K562 (cell line): Measurements from ENCODE around the gene EFS. TPM values are rescaled to one million over a fixed set of nuclear protein-coding genes. Genes with fewer than 3 reads are reported as not detected.
A peak's percentile ranks its signal among the peaks of the same experiment; 100 is the strongest.

Experiments used
- ATAC-seq: fragments of 200-7000 bp; cut with Tn5 transposase; 3 replicates; pipeline ENCODE4 v1.9.1; 2020; ENCODE audit warnings: moderate library complexity
- BruUV-seq: library from RNA; stranded (reverse); fragments of 400-500 nt; replicated peaks from 2 replicates; lab custom pipeline; 2021; lab: Mats Ljungman, UMichigan
- CTCF ChIA-PET: fragments of 300-600 bp; formaldehyde crosslinking; extraction: SDS; loops from one replicate; lab custom pipeline; 2021; ENCODE audit warnings: low intra/inter-chr PET ratio; lab: Yijun Ruan, JAX
- POLR2A ChIA-PET: fragments of 300-600, 350-650 bp; sonication (Branson Sonifier 250); formaldehyde crosslinking; extraction: SDS; loops from one replicate; lab custom pipeline; 2021; ENCODE audit warnings: antibody characterized with exemption, inconsistent platforms; lab: Yijun Ruan, JAX
- DNase-seq, 4 experiments: peaks; one replicate each; pipeline versions ENCODE4 v3.0.0 to v3.0.0-alpha.2; 2011 to 2018; ENCODE audit warnings: low spot score in 3 of 4, mixed read lengths in 3 of 4; ENCODE audit errors: extremely low read depth in 1 of 4
- FAIRE-seq: peaks from 2 replicates; lab custom pipeline; 2011; peaks lifted over from hg19 to GRCh38; lab: Jason Lieb, UNC
- H2AFZ ChIP-seq: 2 replicates; pipeline ENCODE4 v1.6.0; 2011; ENCODE audit warnings: low read depth, low read length, control low read depth, inconsistent platforms
- H3K27ac ChIP-seq: fragments of 200-600 bp; 3 replicates; pipeline ENCODE4 v1.8.0; 2011; ENCODE audit warnings: low read depth, mild to moderate bottlenecking, control low read depth, inconsistent platforms, low read length, moderate library complexity, mixed read lengths; ENCODE audit errors: extremely low read depth
- H3K27me3 ChIP-seq, 2 experiments: fragments of 300-600 bp in 1 of 2; 2 replicates in 1 of 2; 3 replicates in 1 of 2; pipeline versions ENCODE4 v1.6.0 to v1.8.0; 2011; ENCODE audit warnings: inconsistent platforms in 2 of 2, low read length in 2 of 2, mild to moderate bottlenecking in 1 of 2, mixed read lengths in 1 of 2, moderate library complexity in 1 of 2; ENCODE audit not compliant: control insufficient read depth in 2 of 2, insufficient read depth in 2 of 2
- H3K36me3 ChIP-seq: fragments of 300-600 bp; 3 replicates; pipeline ENCODE4 v1.8.0; 2011; ENCODE audit warnings: mild to moderate bottlenecking, low read length, inconsistent platforms; ENCODE audit not compliant: control insufficient read depth, insufficient read depth
- H3K4me1 ChIP-seq, 2 experiments: fragments of 200-600 bp in 1 of 2; replicated peaks in 1 of 2; 2 replicates in 1 of 2; 3 replicates in 1 of 2; pipeline versions ENCODE4 v1.5.1 to v1.8.0; 2011; ENCODE audit warnings: inconsistent platforms in 2 of 2, low read length in 2 of 2, mild to moderate bottlenecking in 1 of 2, mixed read lengths in 1 of 2, moderate library complexity in 1 of 2; ENCODE audit not compliant: control insufficient read depth in 2 of 2, insufficient read depth in 2 of 2
- H3K4me2 ChIP-seq: 2 replicates; pipeline ENCODE4 v1.6.1; 2011; ENCODE audit warnings: low read length, control low read depth, inconsistent platforms, mixed read lengths; ENCODE audit not compliant: insufficient read depth
- H3K4me3 ChIP-seq: fragments of 200-600 bp; sonication (generic), shearing (Covaris generic); 2 replicates; pipeline ENCODE4 v1.5.1; 2016; ENCODE audit warnings: control low read depth, inconsistent platforms
- H3K79me2 ChIP-seq: fragments of 200-600 bp; 3 replicates; pipeline ENCODE4 v1.8.0; 2011; ENCODE audit warnings: low read length, inconsistent platforms; ENCODE audit not compliant: control insufficient read depth, insufficient read depth
- H3K9ac ChIP-seq, 2 experiments: 2 replicates each; pipeline versions ENCODE4 v1.6.0 to v1.6.1; 2011; ENCODE audit warnings: low read depth in 2 of 2, low read length in 2 of 2, control low read depth in 1 of 2, inconsistent platforms in 1 of 2, mild to moderate bottlenecking in 1 of 2, mixed read lengths in 1 of 2; ENCODE audit not compliant: insufficient read depth in 1 of 2
- H3K9me1 ChIP-seq: one replicate; pipeline ENCODE4 v1.6.0; 2011; ENCODE audit warnings: inconsistent platforms, mild to moderate bottlenecking, low read length, moderate library complexity; ENCODE audit not compliant: control insufficient read depth, insufficient read depth
- H3K9me3 ChIP-seq: replicated peaks from 2 replicates; pipeline ENCODE4 v1.5.1; 2011; ENCODE audit warnings: low read depth, low read length, inconsistent platforms; ENCODE audit not compliant: control insufficient read depth, insufficient read depth
- H4K20me1 ChIP-seq: replicated peaks from 2 replicates; pipeline ENCODE4 v1.6.1; 2011; ENCODE audit warnings: low read length, inconsistent platforms, mixed read lengths; ENCODE audit not compliant: control insufficient read depth, insufficient read depth
- GATAD2A ChIP-seq: fragments of 450-650 bp; IDR thresholded peaks from 2 replicates; pipeline ENCODE4 v1.6.1; 2017
- HMGN3 ChIP-seq: IDR thresholded peaks from 2 replicates; pipeline ENCODE4 v1.6.1; 2011; ENCODE audit warnings: borderline replicate concordance, low read depth, mild to moderate bottlenecking, mixed read lengths, low read length; ENCODE audit not compliant: insufficient read length; ENCODE audit errors: extremely low read depth
- SMAD1 ChIP-seq: fragments of 150-350 bp; IDR thresholded peaks from 2 replicates; pipeline ENCODE4 v1.6.1; 2014; ENCODE audit warnings: low read length, low read depth; ENCODE audit not compliant: partially characterized antibody
- SMAD4 ChIP-seq: fragments of 250-450 bp; sonication (Bioruptor Pico); conservative IDR thresholded peaks from 2 replicates; pipeline ENCODE4 v1.8.0; 2021; ENCODE audit warnings: inconsistent platforms, mild to moderate bottlenecking, moderate library complexity
- ZBTB33 ChIP-seq: sonication (generic); formaldehyde crosslinking; IDR thresholded peaks from 2 replicates; pipeline ENCODE4 v1.8.1; 2023; ENCODE audit warnings: mild to moderate bottlenecking, missing genetic modification reagents
- ZNF143 ChIP-seq: sonication (generic); formaldehyde crosslinking; IDR thresholded peaks from 2 replicates; pipeline ENCODE4 v1.9.0; 2022; ENCODE audit warnings: mild to moderate bottlenecking, missing genetic modification reagents
- WGBS: fragments of 100-300 bp; shearing (Covaris generic); methylation state at CpG from one replicate; pipeline ENCODE4 v1.1.6; 2016; ENCODE audit warnings: low coverage, mixed read lengths; ENCODE audit not compliant: insufficient coverage; ENCODE audit errors: missing lambda C conversion rate; 5-methylcytosine and 5-hydroxymethylcytosine counted together
- in situ Hi-C: fragments of 300-500 bp; cut with MboI; formaldehyde crosslinking; loops from 4 replicates; pipeline ENCODE4 v1.15.0; 2018; ENCODE audit warnings: inconsistent platforms, mixed read lengths
- intact Hi-C: fragments of 100-400 bp; cut with micrococcal nuclease; formaldehyde crosslinking; loops from 2 replicates; pipeline ENCODE4 v1.14.2; 2022
- polyA plus RNA-seq, 8 experiments: library from polyadenylated mRNA; depleted of rRNA in 4 of 8; stranded (reverse) in 5 of 8; unstranded in 3 of 8; fragments of >200 nt; fragmentation: Nextera tagmentation in 2 of 8; fragmentation: Illumina TruSeq in 1 of 8; extraction: Ambion mirVana in 2 of 8; extraction: Trizol in 1 of 8; gene quantifications; 2 replicates each; pipeline versions ENCODE4 v1.2.1 to v1.2.3, GENCODE V29; 2011 to 2014; ENCODE audit warnings: inconsistent platforms in 1 of 8, missing spikeins in 1 of 8
- total RNA-seq, 7 experiments: library from RNA; depleted of rRNA in 6 of 7; stranded (reverse); fragments of >200 nt in 6 of 7; fragmentation: Illumina TruSeq in 2 of 7; extraction: Trizol in 2 of 7; gene quantifications; 2 replicates each; pipeline versions ENCODE4 v1.2.1 to v1.2.3, GENCODE V29; 2011 to 2021; ENCODE audit warnings: low replicate concordance in 1 of 7
- TF ChIP-seq, protein P1 (sequence below), 3 experiments: IDR thresholded peaks in 2 of 3; conservative IDR thresholded peaks in 1 of 3; 2 replicates each; pipeline ENCODE4 v1.5.1; 2011 to 2012; ENCODE audit warnings: low read length in 3 of 3, mild to moderate bottlenecking in 3 of 3, control low read depth in 2 of 3, improper control_type of control experiment in 1 of 3, inconsistent platforms in 1 of 3, low read depth in 1 of 3, mixed read lengths in 1 of 3, moderate library complexity in 1 of 3; ENCODE audit not compliant: insufficient read depth in 2 of 3
- TF ChIP-seq, protein P2 (sequence below): fragments of 450-650 bp; formaldehyde crosslinking; conservative IDR thresholded peaks from 2 replicates; pipeline ENCODE4 v1.4.0; 2022; ENCODE audit warnings: mild to moderate bottlenecking, missing genetic modification characterization

The EFS gene
- total and polyA plus RNA-seq, 9 of the 15 experiments (the other 6 are each of a cell fraction or from before 2014, with no cell fraction given): 0.01 to 0.03 TPM; not detected in 7

DNA sequence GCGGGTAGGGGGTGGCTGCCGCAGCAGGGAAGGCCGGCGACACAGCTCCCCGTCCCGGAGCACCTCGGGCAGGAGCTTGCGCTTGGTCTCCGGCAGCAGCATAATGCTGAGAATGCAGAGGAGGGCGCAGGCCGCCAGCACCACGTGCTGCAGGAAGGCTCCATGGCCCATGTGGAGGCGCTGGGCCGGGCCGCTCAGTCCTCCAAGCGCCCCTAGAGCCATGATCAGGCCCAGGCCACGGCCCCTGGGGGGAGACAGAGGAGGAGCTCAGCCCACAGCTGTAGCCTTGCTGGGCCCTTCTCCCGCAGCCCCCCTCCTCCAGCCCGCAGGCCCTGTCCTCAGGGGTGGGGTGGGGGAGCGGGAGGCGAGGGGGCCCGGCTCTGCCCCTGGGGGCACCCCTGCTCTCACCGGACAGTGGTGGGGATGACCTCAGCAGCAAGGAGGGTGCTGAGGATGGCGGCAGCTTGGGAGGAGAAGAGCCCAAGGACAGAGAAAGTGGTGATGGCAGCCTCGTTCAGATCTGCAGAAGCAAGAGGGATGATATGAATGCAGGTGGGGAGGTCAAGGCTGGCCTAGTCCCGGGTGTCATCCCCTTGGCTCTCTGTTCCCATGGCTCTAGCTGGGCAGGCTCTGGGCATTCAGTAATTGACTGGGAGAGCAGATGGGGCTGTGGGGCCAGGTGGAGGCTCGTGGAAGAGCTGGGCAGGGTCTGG, 18.1 kb downstream of the EFS start:
- FAIRE-seq (no peak), ATAC-seq (peak; percentile 22), DNase-seq (no peak)
- Histone ChIP-seq H3K79me2 (no peaks in the 10 kb centered on the region), H3K9ac (peak overlapping the region in 1 of 2 experiments; percentile 74; a peak in 2 of 4 replicates), H4K20me1 (no peaks in the 10 kb centered on the region), H3K36me3 (no peaks in the 10 kb centered on the region), H3K4me1 (peaks cover 11 to 20% of the 10 kb centered on the region in 2 experiments; a peak in 4 of 5 replicates), H3K4me2 (no peak overlapping the region), H3K27ac (no peak overlapping the region), H3K9me3 (no peaks in the 10 kb centered on the region), H2AFZ (peak overlapping the region; percentile 85), H3K9me1 (no peaks in the 10 kb centered on the region), H3K27me3 (peaks cover 3 to 11% of the 10 kb centered on the region in 2 experiments; a peak in 2 of 5 replicates), H3K4me3 (no peak overlapping the region)
- BruUV-seq: no TSS peak
- intact Hi-C loops (no loop called here), in situ Hi-C loops (no loop called here)
- WGBS: 54% methylated on average over 4 of the region's 27 CpGs
- TF ChIP-seq GATAD2A: no peak
- TF ChIP-seq, protein P1, sequence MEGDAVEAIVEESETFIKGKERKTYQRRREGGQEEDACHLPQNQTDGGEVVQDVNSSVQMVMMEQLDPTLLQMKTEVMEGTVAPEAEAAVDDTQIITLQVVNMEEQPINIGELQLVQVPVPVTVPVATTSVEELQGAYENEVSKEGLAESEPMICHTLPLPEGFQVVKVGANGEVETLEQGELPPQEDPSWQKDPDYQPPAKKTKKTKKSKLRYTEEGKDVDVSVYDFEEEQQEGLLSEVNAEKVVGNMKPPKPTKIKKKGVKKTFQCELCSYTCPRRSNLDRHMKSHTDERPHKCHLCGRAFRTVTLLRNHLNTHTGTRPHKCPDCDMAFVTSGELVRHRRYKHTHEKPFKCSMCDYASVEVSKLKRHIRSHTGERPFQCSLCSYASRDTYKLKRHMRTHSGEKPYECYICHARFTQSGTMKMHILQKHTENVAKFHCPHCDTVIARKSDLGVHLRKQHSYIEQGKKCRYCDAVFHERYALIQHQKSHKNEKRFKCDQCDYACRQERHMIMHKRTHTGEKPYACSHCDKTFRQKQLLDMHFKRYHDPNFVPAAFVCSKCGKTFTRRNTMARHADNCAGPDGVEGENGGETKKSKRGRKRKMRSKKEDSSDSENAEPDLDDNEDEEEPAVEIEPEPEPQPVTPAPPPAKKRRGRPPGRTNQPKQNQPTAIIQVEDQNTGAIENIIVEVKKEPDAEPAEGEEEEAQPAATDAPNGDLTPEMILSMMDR (IDR thresholded peaks at IDR 0.05 in 2 of 3, conservative IDR thresholded peaks at IDR 0.05 in 1 of 3; ENCODE audit: insufficient read depth in 2 of 3, low read depth in 1 of 3, low read length in 3 of 3): 0 out of 6 replicates have a peak, but pooled peaks of 1 of the 3 experiments have one; percentile 9
- no peak for TF ChIP-seq SMAD4 (CRISPR knock-in tag)
- peak; percentile 91 for TF ChIP-seq ZBTB33 (CRISPR knock-in tag)
- no peak for TF ChIP-seq HMGN3
- TF ChIP-seq ZNF143 (CRISPR knock-in tag): no peak
- no peak for TF ChIP-seq SMAD1
- TF ChIP-seq, protein P2, sequence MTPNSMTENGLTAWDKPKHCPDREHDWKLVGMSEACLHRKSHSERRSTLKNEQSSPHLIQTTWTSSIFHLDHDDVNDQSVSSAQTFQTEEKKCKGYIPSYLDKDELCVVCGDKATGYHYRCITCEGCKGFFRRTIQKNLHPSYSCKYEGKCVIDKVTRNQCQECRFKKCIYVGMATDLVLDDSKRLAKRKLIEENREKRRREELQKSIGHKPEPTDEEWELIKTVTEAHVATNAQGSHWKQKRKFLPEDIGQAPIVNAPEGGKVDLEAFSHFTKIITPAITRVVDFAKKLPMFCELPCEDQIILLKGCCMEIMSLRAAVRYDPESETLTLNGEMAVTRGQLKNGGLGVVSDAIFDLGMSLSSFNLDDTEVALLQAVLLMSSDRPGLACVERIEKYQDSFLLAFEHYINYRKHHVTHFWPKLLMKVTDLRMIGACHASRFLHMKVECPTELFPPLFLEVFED (CRISPR knock-in tag): no peak
- ChIA-PET POLR2A (interaction anchor here (0.6 to 1.6 kb wide), 4 partner anchors 20 to 70 kb away, joined by 3 to 11 read pairs (median 5); partner anchors contain the start of gene PABPN1), CTCF (no interaction called here)
